ENCODE results near the gene ZACN.

DNA sequence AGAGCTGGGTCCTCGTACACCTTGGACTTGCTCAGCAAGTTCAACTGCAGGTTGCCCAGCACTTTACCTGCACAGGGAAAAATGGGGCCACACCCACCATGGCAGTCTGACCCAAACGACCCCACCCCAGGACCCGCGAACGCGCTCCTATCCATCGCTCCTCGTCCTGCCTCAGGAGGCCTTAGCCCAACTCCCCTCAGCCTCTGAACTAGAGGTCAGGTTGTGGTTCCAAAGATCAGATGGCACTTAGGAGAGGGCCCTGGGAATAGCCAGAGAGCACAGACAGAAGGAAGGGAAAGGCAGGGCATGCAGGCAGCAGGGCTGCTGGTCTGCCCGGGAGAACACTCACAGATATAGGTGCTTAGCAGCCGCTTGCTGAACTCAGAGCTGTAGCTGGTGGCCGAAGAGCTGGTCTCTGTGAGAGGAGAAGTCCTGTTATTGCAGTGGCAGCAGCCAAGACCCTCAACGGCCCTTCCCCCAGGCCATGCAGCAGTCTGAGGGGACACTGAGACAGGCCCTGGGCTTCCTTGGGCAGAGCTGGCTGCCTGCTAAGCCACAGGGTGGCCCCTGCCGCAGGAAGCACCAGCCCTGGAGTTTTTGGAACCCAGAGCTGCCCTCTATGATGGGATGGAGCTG, 6.9 kb downstream of the ZACN start:
- no peak for TF ChIP-seq CTCF (IDR thresholded peaks at IDR 0.05; ENCODE audit: low read depth, low read length, poor library complexity, severe bottlenecking)
- no peak for TF ChIP-seq EZH2phosphoT487 (IDR thresholded peaks at IDR 0.05; ENCODE audit: borderline replicate concordance, low read length)

Measured in DOHH2 (cell line).